Measurements from ENCODE around the gene SLC26A5. TPM values are rescaled to one million over a fixed set of nuclear protein-coding genes. Genes with fewer than 3 reads are reported as not detected.
A peak's percentile ranks its signal among the peaks of the same experiment; 100 is the strongest.

The SLC26A5 gene
- total and polyA plus RNA-seq, 2 donors (not counting 3 experiments of a cell fraction or from before 2014, with no cell fraction given): not detected

- H3K9me3 ChIP-seq (replicated peaks; ENCODE audit: control insufficient read depth, insufficient read depth, low read length): no peaks in the 10 kb centered on the region
- ChIA-PET POLR2A (no interaction called here), CTCF (no interaction called here)
- H3K36me3 ChIP-seq (ENCODE audit: control insufficient read depth in 2 of 2, extremely low read depth in 1 of 2, insufficient read depth in 2 of 2, low read length in 2 of 2): peaks cover 5 to 13% of the 10 kb centered on the region in 2 experiments
- H3K79me2 ChIP-seq (ENCODE audit: control insufficient read depth, insufficient read depth, low read length): peaks cover 76% of the 10 kb centered on the region
- intact Hi-C loops (cut with micrococcal nuclease) (loop anchor here (1.0 to 5.0 kb wide), 5 partner anchors 8 to 1669 kb away; partner anchors contain the start of genes ARMC10, FAM185A, FBXL13 and PMPCB), dilution Hi-C loops (cut with MboI; ENCODE audit: extremely low pct_ligation_motif_present, low sequenced_read_pairs) (no loop called here)
- H4K20me1 ChIP-seq (replicated peaks; ENCODE audit: control insufficient read depth, extremely low read depth, insufficient read depth, low read length): no peaks in the 10 kb centered on the region
- H3K4me3 ChIP-seq (replicated peaks in 1 of 3; ENCODE audit: insufficient read depth in 1 of 3, low read depth in 1 of 3, low read length in 3 of 3): peak overlapping the region; percentile 91 to 99 (median 94)
- no peak for FAIRE-seq
- H3K27ac ChIP-seq (ENCODE audit: insufficient read depth, low read depth, low read length): peak overlapping the region; percentile 85
- peaks cover 24% of the 10 kb centered on the region for H3K4me1 ChIP-seq (ENCODE audit: control insufficient read depth, extremely low read depth, insufficient read depth, low read length)
- no peaks in the 10 kb centered on the region for H3K27me3 ChIP-seq (ENCODE audit: control insufficient read depth in 2 of 2, insufficient read depth in 2 of 2, low read length in 2 of 2)
- peak overlapping the region; percentile 82 for H3K9ac ChIP-seq (replicated peaks; ENCODE audit: extremely low read depth, insufficient read depth, low read length)
- peak overlapping the region; percentile 96 for H3K4me2 ChIP-seq (ENCODE audit: insufficient read depth, low read length)
- H3K9me1 ChIP-seq (replicated peaks; ENCODE audit: control insufficient read depth, extremely low read depth, insufficient read depth, low read length): no peaks in the 10 kb centered on the region
- DNase-seq (ENCODE audit: low read depth, low spot score): peak; percentile 64
- TF ChIP-seq POLR2AphosphoS5 (IDR thresholded peaks at IDR 0.05; ENCODE audit: insufficient read depth, low read depth, low read length) (no peak), MAX (IDR thresholded peaks at IDR 0.05; ENCODE audit: insufficient read depth, insufficient read length) (no peak), EZH2 (IDR thresholded peaks at IDR 0.05; ENCODE audit: borderline replicate concordance, low read depth, low read length, severe bottlenecking) (no peak), JUN (IDR thresholded peaks at IDR 0.05; ENCODE audit: borderline replicate concordance, insufficient read depth, insufficient read length, low read depth) (no peak), MYC (IDR thresholded peaks at IDR 0.05; ENCODE audit: low read depth, low read length) (no peak), GATA2 (IDR thresholded peaks at IDR 0.05; ENCODE audit: insufficient read depth, insufficient read length, low read depth, low read length) (no peak), FOS (IDR thresholded peaks at IDR 0.05; ENCODE audit: borderline replicate concordance, insufficient read depth, low read length) (no peak), CTCF (IDR thresholded peaks at IDR 0.05; ENCODE audit: extremely low read depth in 1 of 2, insufficient read depth in 1 of 2, low read depth in 1 of 2, low read length in 2 of 2) (no peak), POLR2A (IDR thresholded peaks at IDR 0.05; ENCODE audit: low read depth, low read length) (no peak)
- peak overlapping the region; percentile 92 for H2AFZ ChIP-seq (ENCODE audit: low read depth, low read length)
- BruUV-seq (replicated peaks): TSS peak; percentile 46
These were observed 102.1 kb downstream of the SLC26A5 start for GRCh38 chr7:103343758-103344452.
